ENCODE measurements around the gene RERE. TPM values are rescaled to one million over a fixed set of nuclear protein-coding genes. Genes with fewer than 3 reads are reported as not detected.

Gene RERE
- total and polyA plus RNA-seq, 12 donors: 46.5 to 163 (median 139) TPM

- Histone ChIP-seq H3K27ac (no peak overlapping the region), H3K4me1 (peaks cover 0 to 19% (median 5%) of the 10 kb centered on the region in 9 donors), H3K27me3 (no peaks in the 10 kb centered on the region), H3K4me3 (no peak overlapping the region), H3K36me3 (no peaks in the 10 kb centered on the region), H3K9me3 (no peaks in the 10 kb centered on the region)
- no peak for TF ChIP-seq CTCF (IDR thresholded peaks at IDR 0.05)
- DNase-seq (no peak), ATAC-seq (no peak)
- intact Hi-C loops (cut with DNase I): no loop called here
- 75 to 79% methylated on average over 3 of the region's 3 CpGs for WGBS, 2 donors
Observed at GRCh38 chr1:8584316-8584715, 233.1 kb downstream of the RERE start.

GRCh38 chr1:8583031-8583430 is 234.4 kb downstream of the RERE start:
- no peaks in the 10 kb centered on the region for H3K9me3 ChIP-seq
- no peaks in the 10 kb centered on the region for H3K27me3 ChIP-seq
- DNase-seq: no peak
- no peak overlapping the region for H3K27ac ChIP-seq
- WGBS, 2 donors: 91 to 96% methylated on average over 3 of the region's 3 CpGs
- no peak overlapping the region for H3K4me3 ChIP-seq
- intact Hi-C loops (cut with DNase I): no loop called here
- H3K36me3 ChIP-seq: no peaks in the 10 kb centered on the region
- H3K4me1 ChIP-seq: peaks cover 0 to 19% (median 5%) of the 10 kb centered on the region in 9 donors
- no peak for ATAC-seq
- TF ChIP-seq CTCF (IDR thresholded peaks at IDR 0.05): no peak

GRCh38 chr1:8580566-8580965 is 236.9 kb downstream of the RERE start:
- H3K4me1 ChIP-seq: peaks cover 0 to 13% (median 5%) of the 10 kb centered on the region in 9 donors
- no peak overlapping the region for H3K4me3 ChIP-seq
- no peak for TF ChIP-seq CTCF (IDR thresholded peaks at IDR 0.05)
- H3K36me3 ChIP-seq: no peaks in the 10 kb centered on the region
- ATAC-seq: peak in 7 of 8 donors; percentile 44 to 85 (median 67)
- H3K9me3 ChIP-seq: no peaks in the 10 kb centered on the region
- DNase-seq: no peak
- intact Hi-C loops (cut with DNase I): no loop called here
- H3K27ac ChIP-seq: no peak overlapping the region
- 26 to 45% methylated on average over 4 of the region's 4 CpGs for WGBS, 2 donors
- H3K27me3 ChIP-seq: no peaks in the 10 kb centered on the region

- 92 to 93% methylated on average over 5 of the region's 5 CpGs for WGBS, 2 donors
- Histone ChIP-seq H3K4me3 (no peak overlapping the region), H3K36me3 (no peaks in the 10 kb centered on the region), H3K27ac (no peak overlapping the region), H3K27me3 (no peaks in the 10 kb centered on the region), H3K9me3 (no peaks in the 10 kb centered on the region), H3K4me1 (peaks cover 0 to 13% (median 8%) of the 10 kb centered on the region in 9 donors)
- TF ChIP-seq CTCF (IDR thresholded peaks at IDR 0.05): no peak
- intact Hi-C loops (cut with DNase I): no loop called here
- ATAC-seq (no peak), DNase-seq (no peak)
Observed at GRCh38 chr1:8578936-8579335, 238.5 kb downstream of the RERE start.
